ENCODE measurements around the gene RYK. TPM values are rescaled to one million over a fixed set of nuclear protein-coding genes. Genes with fewer than 3 reads are reported as not detected.
"Not testable (repeated sequence)": the region's sequence is repeated elsewhere in the genome, so short reads cannot be mapped to it uniquely, and the experiment has no call there.

The RYK gene
- total RNA-seq, 1 donor from 2014 or later, result 59.2 TPM

- Mint-ChIP-seq H3K27me3 (no peaks in the 10 kb centered on the region), H3K4me1 (ENCODE audit: unreplicated experiment) (peaks cover 33% of the 10 kb centered on the region), H3K4me3 (no peak overlapping the region), H3K27ac (no peak overlapping the region), H3K9me3 (no peaks in the 10 kb centered on the region), H3K36me3 (peaks cover 7% of the 10 kb centered on the region)
- no peak for TF ChIP-seq CTCF (conservative IDR thresholded peaks at IDR 0.05)
- DNase-seq (ENCODE audit: extremely low spot score, unreplicated experiment), result no peak
Observed at GRCh38 chr3:134228035-134228434, 22.6 kb downstream of the RYK start.

- peaks cover 24% of the 10 kb centered on the region for H3K4me1 Mint-ChIP-seq (ENCODE audit: unreplicated experiment)
Observed at GRCh38 chr3:134224796-134225156, 25.9 kb downstream of the RYK start.

GRCh38 chr3:134222835-134223234 lies 27.8 kb downstream of the RYK start:
- DNase-seq (ENCODE audit: extremely low spot score, unreplicated experiment), result no peak
- Mint-ChIP-seq H3K27ac (no peak overlapping the region), H3K9me3 (no peaks in the 10 kb centered on the region), H3K36me3 (peaks cover 5% of the 10 kb centered on the region), H3K27me3 (no peaks in the 10 kb centered on the region), H3K4me3 (no peak overlapping the region), H3K4me1 (ENCODE audit: unreplicated experiment) (peaks cover 15% of the 10 kb centered on the region)
- TF ChIP-seq CTCF (conservative IDR thresholded peaks at IDR 0.05), result no peak

More at GRCh38 chr3:134224796-134225156, 25.9 kb downstream of the RYK start:
- peak; percentile 22 for TF ChIP-seq CTCF (conservative IDR thresholded peaks at IDR 0.05)
- peaks cover 12% of the 10 kb centered on the region for H3K36me3 Mint-ChIP-seq
- H3K4me3 Mint-ChIP-seq; H3K27me3 Mint-ChIP-seq; H3K27ac Mint-ChIP-seq; H3K9me3 Mint-ChIP-seq; DNase-seq (ENCODE audit: extremely low spot score, unreplicated experiment): not testable (repeated sequence)

- Mint-ChIP-seq H3K27me3 (no peaks in the 10 kb centered on the region), H3K4me3 (no peak overlapping the region), H3K36me3 (peaks cover 17% of the 10 kb centered on the region), H3K27ac (no peak overlapping the region), H3K4me1 (ENCODE audit: unreplicated experiment) (peaks cover 17% of the 10 kb centered on the region), H3K9me3 (no peaks in the 10 kb centered on the region)
- no peak for DNase-seq (ENCODE audit: extremely low spot score, unreplicated experiment)
- no peak for TF ChIP-seq CTCF (conservative IDR thresholded peaks at IDR 0.05)
Observed at GRCh38 chr3:134216851-134217250, 33.8 kb downstream of the RYK start.

- H3K9me3 Mint-ChIP-seq, result no peaks in the 10 kb centered on the region
Observed at GRCh38 chr3:134216191-134216764, 34.4 kb downstream of the RYK start.

More at GRCh38 chr3:134216191-134216764, 34.4 kb downstream of the RYK start:
- no peak for TF ChIP-seq CTCF (conservative IDR thresholded peaks at IDR 0.05)
- Mint-ChIP-seq H3K4me3 (no peak overlapping the region), H3K27me3 (no peaks in the 10 kb centered on the region), H3K4me1 (ENCODE audit: unreplicated experiment) (peaks cover 17% of the 10 kb centered on the region), H3K27ac (no peak overlapping the region), H3K36me3 (peaks cover 15% of the 10 kb centered on the region)
- DNase-seq (ENCODE audit: extremely low spot score, unreplicated experiment), result no peak
